Activated CD8-positive, alpha-beta memory T cell treated with anti-CD3 and anti-CD28 coated beads for 1 hour (primary cell): Measurements from ENCODE around the gene RRP8.

ENCODE experiments used
- DNase-seq, 2 donors: peaks; one replicate each; pipeline ENCODE4 v3.0.0-alpha.2; 2020; ENCODE audit warnings: low read depth in 1 of 2; ENCODE audit errors: extremely low read depth in 1 of 2

The RRP8 gene

GRCh38 chr11:6572215-6572614 lies 31.2 kb downstream of the RRP8 start:
- no peak for DNase-seq

- DNase-seq, result no peak
Observed at GRCh38 chr11:6571434-6572008, 31.9 kb downstream of the RRP8 start.

- DNase-seq, result no peak
Observed at GRCh38 chr11:6570691-6571427, 32.6 kb downstream of the RRP8 start.

GRCh38 chr11:6569706-6570105 lies 33.7 kb downstream of the RRP8 start:
- DNase-seq, result no peak

- no peak for DNase-seq
Observed at GRCh38 chr11:6568191-6568918, 35.1 kb downstream of the RRP8 start.

- DNase-seq, result no peak
Observed at GRCh38 chr11:6567371-6567745, 36.1 kb downstream of the RRP8 start.

- DNase-seq, result no peak
Observed at GRCh38 chr11:6566704-6567370, 36.6 kb downstream of the RRP8 start.

GRCh38 chr11:6565988-6566703 lies 37.3 kb downstream of the RRP8 start:
- DNase-seq, result no peak

GRCh38 chr11:6565325-6565724 lies 38.1 kb downstream of the RRP8 start:
- DNase-seq, result no peak

GRCh38 chr11:6563667-6564066 lies 39.7 kb downstream of the RRP8 start:
- DNase-seq, result no peak

GRCh38 chr11:6563121-6563619 lies 40.2 kb downstream of the RRP8 start:
- no peak for DNase-seq

- DNase-seq, result no peak
Observed at GRCh38 chr11:6561288-6561687, 42.1 kb downstream of the RRP8 start.

GRCh38 chr11:6559369-6559768 lies 44.0 kb downstream of the RRP8 start:
- DNase-seq, result no peak

- no peak for DNase-seq
Observed at GRCh38 chr11:6557761-6558674, 45.4 kb downstream of the RRP8 start.

- no peak for DNase-seq
Observed at GRCh38 chr11:6557063-6557462, 46.4 kb downstream of the RRP8 start.

GRCh38 chr11:6556139-6556949 lies 47.1 kb downstream of the RRP8 start:
- no peak for DNase-seq

GRCh38 chr11:6554828-6555706 lies 48.3 kb downstream of the RRP8 start:
- DNase-seq, result no peak

- no peak for DNase-seq
Observed at GRCh38 chr11:6553634-6554033, 49.8 kb downstream of the RRP8 start.
